GOT3 (cell line): ENCODE data around the gene TBC1D10A.

Experiments used
- DNase-seq: peaks from one replicate; lab custom pipeline; 2025; ENCODE audit warnings: mixed read lengths; lab: John Stamatoyannopoulos, UW

The TBC1D10A gene

DNA sequence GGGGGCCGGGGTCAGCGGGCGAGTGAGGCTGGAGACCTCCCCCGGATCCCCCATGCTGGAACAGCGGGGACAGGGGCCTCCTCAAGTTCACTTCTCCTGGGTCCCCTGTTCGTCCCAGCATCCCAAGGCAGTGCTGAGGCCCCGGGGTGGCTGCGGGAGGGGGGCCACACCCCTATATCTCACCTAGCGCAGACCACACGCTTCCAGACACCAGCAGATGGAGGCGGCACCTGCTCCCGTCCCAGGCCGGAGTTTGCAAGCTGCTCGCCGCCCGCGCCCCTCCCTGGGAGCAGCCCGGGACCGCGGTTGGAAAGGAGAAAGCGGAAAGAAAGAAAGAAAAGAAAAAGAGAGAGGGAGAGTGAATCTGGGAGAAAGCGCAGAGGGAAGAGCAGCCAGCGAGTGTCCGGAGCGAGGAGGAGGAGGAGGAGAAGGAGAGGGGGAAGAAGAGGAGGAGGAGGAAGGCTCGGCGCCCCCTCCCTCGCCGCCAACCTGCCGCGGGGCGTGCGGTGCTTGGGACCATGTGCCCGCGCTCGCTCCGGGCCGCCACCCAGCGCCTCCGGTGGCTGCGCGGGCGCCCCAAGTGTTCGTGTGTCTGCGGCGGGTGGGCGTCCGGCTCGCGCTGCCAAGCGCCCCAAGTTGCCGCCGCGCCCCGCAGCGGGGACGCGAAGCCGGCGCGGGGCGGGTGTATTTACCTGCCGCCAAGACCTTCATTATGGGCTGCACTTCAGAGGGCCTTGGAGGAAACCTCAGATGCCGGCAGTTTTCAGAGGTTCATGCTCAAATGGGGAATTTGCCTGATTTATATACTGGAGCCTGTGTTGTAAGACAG lies 80.5 kb downstream of the TBC1D10A start, which contains the start of gene LIF:
Gene LIF (minus strand): TSS at position 775 of the 829 bp plus-strand sequence. CDS start 64 bp downstream, at position 711.
- DNase-seq = no peak

DNA sequence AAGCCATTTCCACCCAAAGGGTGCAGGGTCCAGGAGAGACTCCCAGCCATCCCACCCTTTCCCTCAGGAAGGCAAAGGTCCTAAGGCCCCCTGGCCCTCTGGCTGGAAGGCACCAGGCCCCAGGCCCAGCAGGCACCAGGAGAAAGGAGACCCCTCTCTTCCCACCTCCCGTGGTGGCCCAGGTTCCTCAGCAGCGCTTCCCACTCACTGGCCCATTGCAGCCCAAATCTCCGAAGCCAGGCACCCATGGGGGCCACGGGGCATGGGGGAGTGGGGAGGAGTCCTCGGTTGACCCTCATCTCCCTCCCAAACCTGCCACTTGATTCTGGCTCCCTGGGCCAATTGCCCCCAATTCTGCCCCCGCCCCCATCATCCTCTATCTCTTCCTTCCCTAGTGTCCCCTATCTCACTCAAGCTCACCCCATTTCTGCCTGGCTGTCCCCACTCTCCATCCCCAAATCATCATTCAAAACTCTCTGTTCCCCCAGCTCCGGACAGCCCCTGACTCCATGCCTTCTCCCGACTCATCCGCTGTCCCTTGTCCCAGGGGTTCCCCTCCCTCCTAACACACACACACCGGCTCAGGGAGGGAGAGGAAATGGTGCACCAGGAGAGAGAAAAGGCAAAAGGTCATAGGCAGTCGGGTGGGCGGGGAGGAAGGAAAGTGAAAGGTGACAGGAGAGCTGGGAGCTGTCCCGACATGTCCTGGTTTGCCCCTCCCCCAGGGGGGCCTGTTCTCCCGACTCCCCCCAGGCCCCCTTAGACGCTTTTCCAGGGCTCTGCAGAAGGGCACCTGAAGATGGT lies 81.4 kb downstream of the TBC1D10A start:
- no peak for DNase-seq

DNA sequence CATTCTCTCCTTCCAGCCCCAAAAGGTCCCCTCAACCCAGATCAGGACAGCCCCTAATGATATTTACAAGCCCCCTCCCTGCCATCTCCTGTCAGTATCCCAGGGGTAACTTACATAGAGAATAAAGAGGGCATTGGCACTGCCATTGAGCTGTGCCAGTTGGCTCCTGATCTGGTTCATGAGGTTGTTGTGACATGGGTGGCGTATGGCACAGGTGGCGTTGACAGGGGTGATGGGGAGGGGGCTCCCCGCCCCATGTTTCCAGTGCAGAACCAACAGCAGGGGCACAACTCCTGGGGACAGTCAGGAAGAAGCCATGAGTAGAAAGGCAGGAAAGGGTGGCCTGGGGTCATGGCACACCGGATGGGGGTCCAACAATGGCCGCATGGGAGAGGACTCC lies 82.1 kb downstream of the TBC1D10A start:
- no peak for DNase-seq

DNA sequence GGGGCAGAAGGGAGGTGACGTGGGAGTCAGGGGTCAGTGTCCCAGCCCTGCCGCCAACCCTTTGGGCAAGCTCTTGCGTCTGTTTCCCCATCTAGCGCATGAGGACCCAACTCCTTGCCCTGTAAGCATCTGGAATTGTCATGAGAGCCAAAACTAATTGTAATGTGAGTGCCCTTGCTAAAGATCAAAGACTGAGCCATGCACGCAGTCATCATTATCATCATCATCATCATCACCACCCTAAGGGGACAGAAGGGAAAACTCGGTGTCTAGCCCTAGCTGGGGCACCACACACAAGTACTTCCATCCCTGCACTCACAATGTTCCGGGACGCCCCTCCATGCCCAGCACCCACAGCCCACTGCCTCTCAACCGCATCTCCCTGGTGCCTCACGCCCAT lies 82.7 kb downstream of the TBC1D10A start:
- no peak for DNase-seq

DNA sequence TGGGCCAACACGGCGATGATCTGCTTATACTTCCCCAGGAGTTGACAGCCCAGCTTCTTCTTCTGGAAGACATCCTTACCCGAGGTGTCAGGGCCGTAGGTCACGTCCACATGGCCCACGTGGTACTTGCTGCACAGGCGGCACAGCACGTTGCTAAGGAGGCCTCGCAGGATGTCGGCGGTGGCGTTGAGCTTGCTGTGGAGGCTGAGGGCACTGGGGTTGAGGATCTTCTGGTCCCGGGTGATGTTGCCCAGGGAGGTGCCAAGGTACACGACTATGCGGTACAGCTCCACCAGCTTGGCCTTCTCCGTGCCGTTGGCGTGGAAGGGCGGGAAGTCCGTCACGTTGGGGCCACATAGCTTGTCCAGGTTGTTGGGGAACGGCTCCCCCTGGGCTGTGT lies 83.1 kb downstream of the TBC1D10A start:
- DNase-seq = no peak
